ENCODE results near the gene FAT1.

- TF ChIP-seq, protein P1, sequence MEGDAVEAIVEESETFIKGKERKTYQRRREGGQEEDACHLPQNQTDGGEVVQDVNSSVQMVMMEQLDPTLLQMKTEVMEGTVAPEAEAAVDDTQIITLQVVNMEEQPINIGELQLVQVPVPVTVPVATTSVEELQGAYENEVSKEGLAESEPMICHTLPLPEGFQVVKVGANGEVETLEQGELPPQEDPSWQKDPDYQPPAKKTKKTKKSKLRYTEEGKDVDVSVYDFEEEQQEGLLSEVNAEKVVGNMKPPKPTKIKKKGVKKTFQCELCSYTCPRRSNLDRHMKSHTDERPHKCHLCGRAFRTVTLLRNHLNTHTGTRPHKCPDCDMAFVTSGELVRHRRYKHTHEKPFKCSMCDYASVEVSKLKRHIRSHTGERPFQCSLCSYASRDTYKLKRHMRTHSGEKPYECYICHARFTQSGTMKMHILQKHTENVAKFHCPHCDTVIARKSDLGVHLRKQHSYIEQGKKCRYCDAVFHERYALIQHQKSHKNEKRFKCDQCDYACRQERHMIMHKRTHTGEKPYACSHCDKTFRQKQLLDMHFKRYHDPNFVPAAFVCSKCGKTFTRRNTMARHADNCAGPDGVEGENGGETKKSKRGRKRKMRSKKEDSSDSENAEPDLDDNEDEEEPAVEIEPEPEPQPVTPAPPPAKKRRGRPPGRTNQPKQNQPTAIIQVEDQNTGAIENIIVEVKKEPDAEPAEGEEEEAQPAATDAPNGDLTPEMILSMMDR (IDR thresholded peaks at IDR 0.05) = no peak
- no peak for TF ChIP-seq EZH2 (IDR thresholded peaks at IDR 0.05; ENCODE audit: borderline replicate concordance, insufficient read depth, low read depth, low read length, poor library complexity, severe bottlenecking)
These were observed 21.9 kb downstream of the FAT1 start for GRCh38 chr4:186701788-186702187.
